SK-N-SH (cell line): Measurements from ENCODE around the gene AREL1.

Experiments
- FOSL2 ChIP-seq: IDR thresholded peaks from 2 replicates; pipeline ENCODE4 v1.4.0; 2012; ENCODE audit warnings: low read depth, mild to moderate bottlenecking, moderate library complexity, borderline replicate concordance
- GABPA ChIP-seq: IDR thresholded peaks from 2 replicates; pipeline ENCODE4 v1.4.0; 2012; ENCODE audit warnings: low read depth, mild to moderate bottlenecking
- JUND ChIP-seq: IDR thresholded peaks from 2 replicates; pipeline ENCODE4 v1.4.0; 2012
- NFIC ChIP-seq: IDR thresholded peaks from 2 replicates; pipeline ENCODE4 v1.4.0; 2012; ENCODE audit warnings: borderline replicate concordance
- POLR2AphosphoS5 ChIP-seq: IDR thresholded peaks from 2 replicates; pipeline ENCODE4 v1.6.1; 2012; ENCODE audit warnings: low read depth, low read length
- RFX5 ChIP-seq: IDR thresholded peaks from 2 replicates; pipeline ENCODE4 v1.6.1; 2012; ENCODE audit warnings: mild to moderate bottlenecking, improper control_type of control experiment, low read length
- SIN3A ChIP-seq: IDR thresholded peaks from 2 replicates; pipeline ENCODE4 v1.6.1; 2012; ENCODE audit warnings: low read depth, mild to moderate bottlenecking, low read length, moderate library complexity, borderline replicate concordance
- TAF1 ChIP-seq: IDR thresholded peaks from 2 replicates; pipeline ENCODE4 v1.6.1; 2012; ENCODE audit warnings: low read depth, mild to moderate bottlenecking, low read length, moderate library complexity, borderline replicate concordance
- TCF12 ChIP-seq: IDR thresholded peaks from 2 replicates; pipeline ENCODE4 v1.4.0; 2012
- TF ChIP-seq, protein P1 (sequence below): fragments of 200-600 bp; sonication (generic); IDR thresholded peaks from 2 replicates; pipeline ENCODE4 v1.6.1; 2017; ENCODE audit warnings: antibody characterized with exemption, mild to moderate bottlenecking, moderate library complexity

DNA sequence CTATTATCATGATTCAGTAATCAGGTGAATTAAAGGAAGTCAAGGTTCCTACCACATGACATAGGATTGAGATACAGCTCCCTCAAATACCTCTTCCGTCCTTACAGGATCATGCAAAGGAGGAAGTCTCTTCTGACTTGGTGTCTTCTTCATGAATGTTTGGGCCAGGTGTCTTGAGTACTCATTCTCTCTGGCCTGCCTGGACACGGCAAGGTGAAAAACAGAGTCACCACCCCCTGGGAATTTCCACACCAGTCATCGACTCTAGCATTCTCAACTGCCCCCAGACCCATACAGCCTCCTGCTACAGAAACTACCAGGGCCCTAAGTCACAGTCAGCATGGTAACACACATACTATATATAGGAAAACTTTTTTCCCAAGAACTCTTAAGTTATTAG, 55.9 kb downstream of the AREL1 start:
- TF ChIP-seq, protein P1, sequence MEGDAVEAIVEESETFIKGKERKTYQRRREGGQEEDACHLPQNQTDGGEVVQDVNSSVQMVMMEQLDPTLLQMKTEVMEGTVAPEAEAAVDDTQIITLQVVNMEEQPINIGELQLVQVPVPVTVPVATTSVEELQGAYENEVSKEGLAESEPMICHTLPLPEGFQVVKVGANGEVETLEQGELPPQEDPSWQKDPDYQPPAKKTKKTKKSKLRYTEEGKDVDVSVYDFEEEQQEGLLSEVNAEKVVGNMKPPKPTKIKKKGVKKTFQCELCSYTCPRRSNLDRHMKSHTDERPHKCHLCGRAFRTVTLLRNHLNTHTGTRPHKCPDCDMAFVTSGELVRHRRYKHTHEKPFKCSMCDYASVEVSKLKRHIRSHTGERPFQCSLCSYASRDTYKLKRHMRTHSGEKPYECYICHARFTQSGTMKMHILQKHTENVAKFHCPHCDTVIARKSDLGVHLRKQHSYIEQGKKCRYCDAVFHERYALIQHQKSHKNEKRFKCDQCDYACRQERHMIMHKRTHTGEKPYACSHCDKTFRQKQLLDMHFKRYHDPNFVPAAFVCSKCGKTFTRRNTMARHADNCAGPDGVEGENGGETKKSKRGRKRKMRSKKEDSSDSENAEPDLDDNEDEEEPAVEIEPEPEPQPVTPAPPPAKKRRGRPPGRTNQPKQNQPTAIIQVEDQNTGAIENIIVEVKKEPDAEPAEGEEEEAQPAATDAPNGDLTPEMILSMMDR: no peak
- no peak for TF ChIP-seq NFIC
- no peak for TF ChIP-seq TCF12
- no peak for TF ChIP-seq TAF1
- no peak for TF ChIP-seq SIN3A
- no peak for TF ChIP-seq POLR2AphosphoS5
- no peak for TF ChIP-seq FOSL2
- no peak for TF ChIP-seq JUND
- no peak for TF ChIP-seq GABPA
- TF ChIP-seq RFX5: no peak
